ENCODE measurements around the gene EMP2.
A peak's percentile ranks its signal among the peaks of the same experiment; 100 is the strongest.

EMP2 gene

GRCh38 chr16:10575506-10576130 lies 4.8 kb downstream of the EMP2 start:
- no peak for DNase-seq (ENCODE audit: low spot score)
- no peak for TF ChIP-seq CTCF (IDR thresholded peaks at IDR 0.05; ENCODE audit: extremely low read depth, missing control alignments)

- no peak for TF ChIP-seq CTCF (IDR thresholded peaks at IDR 0.05; ENCODE audit: extremely low read depth, missing control alignments)
- DNase-seq (ENCODE audit: low spot score) = no peak
Observed at GRCh38 chr16:10572611-10573010, 7.8 kb downstream of the EMP2 start.

- no peak for TF ChIP-seq CTCF (IDR thresholded peaks at IDR 0.05; ENCODE audit: extremely low read depth, missing control alignments)
- DNase-seq (ENCODE audit: low spot score) = no peak
Observed at GRCh38 chr16:10571354-10571753, 9.0 kb downstream of the EMP2 start.

DNA sequence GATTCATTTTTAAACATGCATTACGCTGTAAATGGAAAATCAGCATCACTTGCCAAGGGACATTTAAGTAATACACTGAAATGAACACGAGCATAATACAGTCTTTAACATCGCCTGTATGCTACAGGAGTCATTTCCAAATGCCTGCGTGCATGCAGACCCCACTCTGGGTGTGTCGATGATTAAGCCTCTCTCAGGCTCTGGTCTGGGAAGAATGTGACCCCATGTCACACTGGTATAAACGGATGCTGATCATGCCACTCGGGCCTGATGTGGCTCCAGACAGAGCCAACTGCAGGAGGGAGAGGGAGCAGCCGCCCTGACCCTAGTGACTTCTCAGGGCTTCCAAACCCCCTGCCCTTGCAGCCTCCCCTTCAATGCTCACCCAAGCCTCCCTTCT lies 10.8 kb downstream of the EMP2 start:
- no peak for TF ChIP-seq CTCF (IDR thresholded peaks at IDR 0.05; ENCODE audit: extremely low read depth, missing control alignments)
- DNase-seq (ENCODE audit: low spot score) = no peak

- peak; percentile 5 for TF ChIP-seq CTCF (IDR thresholded peaks at IDR 0.05; ENCODE audit: extremely low read depth, missing control alignments)
- no peak for DNase-seq (ENCODE audit: low spot score)
Observed at GRCh38 chr16:10566613-10567012, 13.8 kb downstream of the EMP2 start.

DNA sequence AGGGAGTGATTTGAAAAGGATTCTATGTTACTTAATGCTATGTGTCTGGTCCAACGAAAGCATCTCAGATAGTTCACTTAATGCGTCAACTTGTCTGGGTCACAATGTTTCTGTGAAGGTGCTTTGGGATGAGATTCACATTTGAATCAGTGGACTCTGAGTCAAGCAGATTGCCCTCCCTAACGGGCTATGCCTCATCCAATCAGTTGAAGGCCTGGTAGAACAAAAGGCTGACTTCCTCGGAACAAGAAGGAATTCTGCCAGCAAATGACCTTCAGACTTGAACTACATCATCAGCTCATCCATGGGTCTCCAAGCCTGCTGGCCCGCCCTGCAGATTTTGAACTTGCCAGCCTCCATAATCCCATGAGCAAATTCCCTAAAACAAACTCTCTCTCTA lies 15.2 kb downstream of the EMP2 start:
- DNase-seq (ENCODE audit: low spot score) = no peak
- TF ChIP-seq CTCF (IDR thresholded peaks at IDR 0.05; ENCODE audit: extremely low read depth, missing control alignments) = no peak

- no peak for DNase-seq (ENCODE audit: low spot score)
- TF ChIP-seq CTCF (IDR thresholded peaks at IDR 0.05; ENCODE audit: extremely low read depth, missing control alignments) = no peak
Observed at GRCh38 chr16:10564591-10564990, 15.8 kb downstream of the EMP2 start.

All from GM20000 (cell line).